HG03432 (cell line): ENCODE results near the gene RAB11FIP3.
"Not testable (repeated sequence)": the region's sequence is repeated elsewhere in the genome, so short reads cannot be mapped to it uniquely, and the experiment has no call there.

Experiments
- ATAC-seq: cut with Tn5 transposase; IDR thresholded peaks from one replicate; pipeline ENCODE4 v1.9.1; 2021; ENCODE audit warnings: mild to moderate bottlenecking, moderate library complexity; ENCODE audit not compliant: unreplicated experiment

RAB11FIP3 gene

GRCh38 chr16:425082-425718 lies at the start of gene RAB11FIP3:
RAB11FIP3 (plus strand) TSS chr16:425649; CDS start chr16:426007, 358 bp downstream.
- peak; percentile 87 for ATAC-seq

- ATAC-seq: no peak
Observed at GRCh38 chr16:375927-376816, 49.3 kb upstream of the RAB11FIP3 start.

GRCh38 chr16:376817-377418 lies 48.5 kb upstream of the RAB11FIP3 start:
- ATAC-seq: no peak

GRCh38 chr16:377419-377951 lies 48.0 kb upstream of the RAB11FIP3 start:
- no peak for ATAC-seq

- not testable (repeated sequence) for ATAC-seq
Observed at GRCh38 chr16:378113-378820, 47.2 kb upstream of the RAB11FIP3 start.

GRCh38 chr16:378821-379182 lies 46.6 kb upstream of the RAB11FIP3 start:
- ATAC-seq: no peak

GRCh38 chr16:379183-379960 lies 46.1 kb upstream of the RAB11FIP3 start:
- ATAC-seq: no peak

- no peak for ATAC-seq
Observed at GRCh38 chr16:379961-380761, 45.3 kb upstream of the RAB11FIP3 start.

GRCh38 chr16:380762-381011 lies 44.8 kb upstream of the RAB11FIP3 start:
- no peak for ATAC-seq

GRCh38 chr16:381012-381788 lies 44.2 kb upstream of the RAB11FIP3 start:
- peak; percentile 28 for ATAC-seq

GRCh38 chr16:381789-382717 lies 43.4 kb upstream of the RAB11FIP3 start, which contains the start of gene PGAP6:
PGAP6 (minus strand) TSS chr16:381978; CDS start chr16:381821, 157 bp downstream.
- peak; percentile 55 for ATAC-seq

GRCh38 chr16:383326-384051 lies 42.0 kb upstream of the RAB11FIP3 start:
- no peak for ATAC-seq

GRCh38 chr16:386641-387156 lies 38.8 kb upstream of the RAB11FIP3 start:
- ATAC-seq: no peak

GRCh38 chr16:387761-388666 lies 37.4 kb upstream of the RAB11FIP3 start:
- ATAC-seq: not testable (repeated sequence)

GRCh38 chr16:389352-389751 lies 36.1 kb upstream of the RAB11FIP3 start:
- ATAC-seq: no peak

- ATAC-seq: no peak
Observed at GRCh38 chr16:391885-392335, 33.5 kb upstream of the RAB11FIP3 start.
